Gastrocnemius medialis (tissue), 4 donors: ENCODE results near the gene HUNK. TPM values are rescaled to one million over a fixed set of nuclear protein-coding genes. Genes with fewer than 3 reads are reported as not detected.

Source experiments
- ATAC-seq, 2 donors: fragments of 150-250 bp; one replicate each; pipeline ENCODE4 v1.9.1; 2016
- DNase-seq, 2 donors: peaks; one replicate each; pipeline ENCODE4 v3.0.0-alpha.2; 2019
- H3K27ac ChIP-seq, 4 donors: fragments of 200-600 bp; sonication (generic); 1 replicate in 1 of 4; 2 replicates in 3 of 4; pipeline ENCODE4 v1.5.1; 2016 to 2018; ENCODE audit warnings: mild to moderate bottlenecking in 2 of 4, moderate library complexity in 1 of 4
- H3K27me3 ChIP-seq, 3 donors: fragments of 200-600 bp; sonication (generic) in 2 of 3; 1 replicate in 1 of 3; 2 replicates in 2 of 3; pipeline versions ENCODE4 v1.5.1 to v1.6.0; 2016 to 2019; ENCODE audit warnings: mild to moderate bottlenecking in 1 of 3, moderate library complexity in 1 of 3
- H3K36me3 ChIP-seq, 2 donors: fragments of 200-600 bp; sonication (generic) in 1 of 2; one replicate each; pipeline ENCODE4 v1.5.1; 2017 to 2018
- H3K4me1 ChIP-seq, 2 donors: fragments of 200-600 bp; sonication (generic) in 1 of 2; one replicate each; pipeline ENCODE4 v1.5.1; 2016 to 2017; ENCODE audit warnings: mild to moderate bottlenecking in 2 of 2
- H3K4me3 ChIP-seq, 4 donors: fragments of 200-600 bp; sonication (generic) in 3 of 4; 1 replicate in 1 of 4; 2 replicates in 3 of 4; pipeline ENCODE4 v1.5.1; 2016 to 2019; ENCODE audit warnings: mild to moderate bottlenecking in 2 of 4
- H3K9me3 ChIP-seq, 3 donors: fragments of 200-600 bp; sonication (generic) in 2 of 3; 1 replicate in 1 of 3; 2 replicates in 2 of 3; pipeline ENCODE4 v1.5.1; 2016 to 2019
- CTCF ChIP-seq, 5 experiments: fragments of 450-650 bp in 3 of 5; fragments of 200-600 bp in 2 of 5; sonication (generic) in 2 of 5; IDR thresholded peaks in 4 of 5; conservative IDR thresholded peaks in 1 of 5; 1 replicate in 4 of 5; 2 replicates in 1 of 5; pipeline ENCODE4 v1.5.1; 2016 to 2019; ENCODE audit warnings: antibody characterized with exemption in 5 of 5, mild to moderate bottlenecking in 3 of 5, moderate library complexity in 3 of 5
- POLR2A ChIP-seq, 2 donors: fragments of 450-650 bp; IDR thresholded peaks; one replicate each; pipeline ENCODE4 v1.6.1; 2017; ENCODE audit warnings: antibody characterized with exemption in 2 of 2, mild to moderate bottlenecking in 2 of 2, moderate library complexity in 2 of 2
- in situ Hi-C, 4 donors: fragments of 200-750 bp; cut with MboI; loops; one replicate each; pipeline versions ENCODE4 v1.15.0 to v1.8.0; 2017; ENCODE audit warnings: low sequenced_read_pairs in 4 of 4
- intact Hi-C: fragments of 100-400 bp; cut with DNase I; formaldehyde crosslinking; loops from one replicate; pipeline ENCODE4 v1.15.1; 2023; ENCODE audit warnings: low total_unique reads
- total RNA-seq, 4 donors: library from RNA; depleted of rRNA; stranded (reverse); fragments of >200 nt; gene quantifications; one replicate each; pipeline versions ENCODE4 v1.1.0 to v1.2.3, GENCODE V29; 2016

The HUNK gene
- total RNA-seq, 4 donors from 2014 or later: 0.13 TPM; not detected in 3

- Histone ChIP-seq H3K27ac (no peak overlapping the region), H3K4me1 (no peaks in the 10 kb centered on the region), H3K4me3 (no peak overlapping the region), H3K9me3 (no peaks in the 10 kb centered on the region), H3K36me3 (no peaks in the 10 kb centered on the region), H3K27me3 (no peaks in the 10 kb centered on the region)
- TF ChIP-seq CTCF (IDR thresholded peaks at IDR 0.05 in 4 of 5, conservative IDR thresholded peaks at IDR 0.05 in 1 of 5) (no peak), POLR2A (IDR thresholded peaks at IDR 0.05) (no peak)
- intact Hi-C loops (no loop called here), in situ Hi-C loops (no loop called here)
- no peak for DNase-seq
- no peak for ATAC-seq
Observed at GRCh38 chr21:32001390-32001789, 128.6 kb downstream of the HUNK start.

- H3K27me3 ChIP-seq: no peaks in the 10 kb centered on the region
- H3K27ac ChIP-seq: no peak overlapping the region
- TF ChIP-seq POLR2A (IDR thresholded peaks at IDR 0.05): no peak
- no peak for TF ChIP-seq CTCF (IDR thresholded peaks at IDR 0.05 in 4 of 5, conservative IDR thresholded peaks at IDR 0.05 in 1 of 5)
- intact Hi-C loops: no loop called here
- no peaks in the 10 kb centered on the region for H3K36me3 ChIP-seq
- DNase-seq: no peak
- in situ Hi-C loops: no loop called here
- no peaks in the 10 kb centered on the region for H3K9me3 ChIP-seq
- ATAC-seq: no peak
- H3K4me3 ChIP-seq: no peak overlapping the region
- H3K4me1 ChIP-seq: no peaks in the 10 kb centered on the region
Observed at GRCh38 chr21:32003411-32003810, 130.6 kb downstream of the HUNK start.

GRCh38 chr21:32004291-32004690 lies 131.5 kb downstream of the HUNK start:
- in situ Hi-C loops (no loop called here), intact Hi-C loops (no loop called here)
- no peak for DNase-seq
- Histone ChIP-seq H3K27me3 (no peaks in the 10 kb centered on the region), H3K4me1 (no peaks in the 10 kb centered on the region), H3K27ac (no peak overlapping the region), H3K36me3 (no peaks in the 10 kb centered on the region), H3K4me3 (no peak overlapping the region), H3K9me3 (no peaks in the 10 kb centered on the region)
- ATAC-seq: no peak
- no peak for TF ChIP-seq POLR2A (IDR thresholded peaks at IDR 0.05)

GRCh38 chr21:32007456-32007855 lies 134.6 kb downstream of the HUNK start:
- H3K4me3 ChIP-seq: no peak overlapping the region
- in situ Hi-C loops: no loop called here
- no peak for DNase-seq

GRCh38 chr21:32008714-32009113 lies 135.9 kb downstream of the HUNK start:
- Histone ChIP-seq H3K9me3 (no peaks in the 10 kb centered on the region), H3K4me1 (no peaks in the 10 kb centered on the region), H3K27me3 (no peaks in the 10 kb centered on the region), H3K4me3 (no peak overlapping the region), H3K27ac (no peak overlapping the region), H3K36me3 (no peaks in the 10 kb centered on the region)
- in situ Hi-C loops: no loop called here
- DNase-seq (no peak), ATAC-seq (no peak)
- intact Hi-C loops: no loop called here
- TF ChIP-seq POLR2A (IDR thresholded peaks at IDR 0.05) (no peak), CTCF (IDR thresholded peaks at IDR 0.05 in 4 of 5, conservative IDR thresholded peaks at IDR 0.05 in 1 of 5) (no peak)

More at GRCh38 chr21:32007456-32007855, 134.6 kb downstream of the HUNK start:
- Histone ChIP-seq H3K9me3 (no peaks in the 10 kb centered on the region), H3K4me1 (no peaks in the 10 kb centered on the region), H3K36me3 (no peaks in the 10 kb centered on the region), H3K27me3 (no peaks in the 10 kb centered on the region), H3K27ac (no peak overlapping the region)
- TF ChIP-seq POLR2A (IDR thresholded peaks at IDR 0.05) (no peak), CTCF (IDR thresholded peaks at IDR 0.05 in 4 of 5, conservative IDR thresholded peaks at IDR 0.05 in 1 of 5) (no peak)
- no peak for ATAC-seq
- intact Hi-C loops: no loop called here
